ENCODE measurements around the gene TRIM15. TPM values are rescaled to one million over a fixed set of nuclear protein-coding genes. Genes with fewer than 3 reads are reported as not detected.
"Not testable (repeated sequence)": the region's sequence is repeated elsewhere in the genome, so short reads cannot be mapped to it uniquely, and the experiment has no call there.

The TRIM15 gene
- total RNA-seq, 1 experiment from 2014 or later, result 0.08 TPM

DNA sequence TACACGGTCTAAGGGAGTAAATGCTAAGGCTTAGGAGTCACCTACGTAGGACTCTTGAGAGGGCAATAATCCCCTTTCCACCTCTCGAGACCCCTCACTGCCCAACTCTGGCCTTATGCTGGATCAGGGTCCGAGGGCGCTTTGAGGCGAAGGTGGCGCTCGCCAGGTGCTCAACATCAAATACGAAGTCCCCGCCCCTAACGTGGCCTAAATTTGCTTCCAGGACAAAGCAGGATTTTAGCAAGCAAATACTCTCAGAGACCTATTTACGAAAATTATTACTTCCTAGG lies 50.3 kb downstream of the TRIM15 start:
- H3K36me3 ChIP-seq, result no peaks in the 10 kb centered on the region
- H3K4me3 ChIP-seq, result peak overlapping the region; percentile 89
- H3K9me3 ChIP-seq (replicated peaks), result no peaks in the 10 kb centered on the region
- no peak for DNase-seq
- H3K4me1 ChIP-seq, result peaks cover 10% of the 10 kb centered on the region; the same call in 1 of the 2 replicates
- peak overlapping the region; percentile 77 for H3K27ac ChIP-seq
- H3K27me3 ChIP-seq, result no peaks in the 10 kb centered on the region

DNA sequence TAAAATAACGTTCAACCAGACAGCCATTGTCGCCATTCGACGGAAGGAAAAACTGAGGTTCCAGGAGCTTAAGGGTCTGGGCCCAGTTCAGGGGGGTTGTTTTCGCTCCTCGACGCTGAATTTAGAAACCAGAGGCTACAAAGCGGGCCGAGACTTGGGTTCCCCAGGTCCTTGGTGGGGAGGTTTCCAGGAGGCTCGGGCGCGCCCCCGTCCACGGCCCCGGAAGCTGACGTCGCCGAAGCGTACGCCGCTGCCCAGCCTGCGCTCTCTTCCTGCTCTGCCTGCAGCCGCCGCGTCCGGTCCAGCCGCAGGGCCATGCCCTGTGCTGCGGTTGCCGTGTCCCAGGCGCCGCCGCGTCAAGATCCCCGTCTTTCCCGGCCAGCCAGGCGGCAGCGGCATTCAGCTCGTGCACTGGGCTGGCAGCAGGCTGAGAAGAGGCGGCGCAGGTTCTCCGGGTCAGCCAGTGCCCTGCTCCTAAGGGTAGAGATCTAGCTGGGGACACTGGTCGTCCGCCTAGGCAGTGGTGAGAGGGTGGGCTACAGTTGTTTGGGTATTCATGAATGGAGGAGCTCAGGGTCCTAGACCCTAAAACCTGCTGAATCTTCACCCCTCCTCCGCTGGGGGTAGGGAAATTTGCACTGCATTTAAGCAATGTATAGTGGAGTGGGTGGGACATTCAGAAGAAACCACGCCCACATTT lies 50.8 kb downstream of the TRIM15 start:
- H3K4me1 ChIP-seq, result peaks cover 8% of the 10 kb centered on the region; the same call in 1 of the 2 replicates
- H3K27ac ChIP-seq, result peak overlapping the region; percentile 77
- peak overlapping the region; percentile 89 for H3K4me3 ChIP-seq
- no peaks in the 10 kb centered on the region for H3K36me3 ChIP-seq
- H3K9me3 ChIP-seq (replicated peaks), result no peaks in the 10 kb centered on the region
- no peaks in the 10 kb centered on the region for H3K27me3 ChIP-seq
- peak; percentile 65 to 68 for DNase-seq

DNA sequence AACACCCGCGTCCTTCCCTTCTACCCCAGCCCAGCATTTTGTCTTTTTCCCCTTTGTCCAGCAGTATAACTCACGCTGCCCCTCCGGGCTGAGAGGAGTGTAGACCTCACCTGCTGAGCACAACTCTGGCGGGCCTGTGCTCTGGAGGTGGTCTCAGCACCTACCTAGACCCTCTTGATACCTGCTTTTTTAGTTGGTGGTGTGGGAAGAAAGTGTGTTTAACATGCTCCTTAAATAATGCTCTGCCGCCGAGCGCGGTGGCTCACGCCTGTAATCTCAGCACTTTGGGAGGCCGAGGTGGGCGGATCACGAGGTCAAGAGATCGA lies 51.3 kb downstream of the TRIM15 start:
- Histone ChIP-seq H3K27me3 (no peaks in the 10 kb centered on the region), H3K27ac (peak overlapping the region; percentile 77; the same call in 1 of the 2 replicates)

GRCh38 chr6:30216096-30216495 lies 52.8 kb downstream of the TRIM15 start:
- no peaks in the 10 kb centered on the region for H3K36me3 ChIP-seq
- H3K27me3 ChIP-seq, result no peaks in the 10 kb centered on the region
- peak; percentile 34 to 58 for DNase-seq
- peaks cover 5% of the 10 kb centered on the region; the same call in 1 of the 2 replicates for H3K4me1 ChIP-seq
- H3K4me3 ChIP-seq, result no peak overlapping the region
- H3K9me3 ChIP-seq (replicated peaks), result no peaks in the 10 kb centered on the region
- no peak overlapping the region for H3K27ac ChIP-seq

More for the DNA sequence above, 51.3 kb downstream of the TRIM15 start:
- Histone ChIP-seq H3K4me1 (peaks cover 5% of the 10 kb centered on the region; the same call in 1 of the 2 replicates), H3K4me3 (peak overlapping the region; percentile 89), H3K9me3 (replicated peaks) (no peaks in the 10 kb centered on the region), H3K36me3 (no peaks in the 10 kb centered on the region)
- DNase-seq, result no peak

DNA sequence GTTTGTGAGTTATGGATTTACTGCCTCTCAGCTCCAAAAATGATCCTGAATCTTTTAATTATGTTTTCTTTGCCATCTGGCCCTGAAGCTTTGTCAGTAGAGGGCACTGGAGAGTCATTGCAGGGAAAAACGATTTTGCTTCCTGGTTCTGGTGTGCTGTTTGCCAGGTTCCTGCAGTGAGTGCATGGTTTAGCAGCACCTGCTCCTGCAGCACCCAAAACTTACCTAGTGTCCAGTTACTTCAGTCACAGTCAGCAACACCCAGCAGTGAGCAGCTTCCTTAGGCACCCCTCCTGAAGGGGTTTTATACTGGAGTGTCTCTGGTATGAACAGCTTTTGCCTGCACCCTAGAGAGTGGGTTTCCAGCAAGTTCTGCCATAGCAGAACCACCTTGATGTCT lies 55.9 kb downstream of the TRIM15 start:
- DNase-seq, result peak; percentile 27 to 70
- H3K27ac ChIP-seq, result no peak overlapping the region
- H3K36me3 ChIP-seq, result no peaks in the 10 kb centered on the region
- H3K27me3 ChIP-seq, result no peaks in the 10 kb centered on the region
- no peak overlapping the region for H3K4me3 ChIP-seq
- no peaks in the 10 kb centered on the region; the same call in 1 of the 2 replicates for H3K9me3 ChIP-seq (replicated peaks)
- H3K4me1 ChIP-seq, result no peaks in the 10 kb centered on the region

DNA sequence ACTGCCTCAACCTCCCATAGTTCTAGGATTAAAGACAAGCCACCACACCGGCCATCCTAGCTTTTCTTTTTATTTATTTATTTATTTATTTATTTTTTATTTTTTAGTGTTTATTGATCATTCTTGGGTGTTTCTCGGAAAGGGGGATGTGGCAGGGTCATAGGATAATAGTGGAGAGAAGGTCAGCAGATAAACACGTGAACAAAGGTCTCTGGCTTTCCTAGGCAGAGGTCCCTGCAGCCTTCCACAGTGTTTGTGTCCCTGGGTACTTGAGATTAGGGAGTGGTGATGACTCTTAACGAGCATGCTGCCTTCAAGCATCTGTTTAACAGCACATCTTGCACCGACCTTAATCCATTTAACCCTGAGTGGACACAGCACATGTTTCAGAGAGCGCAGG lies 58.0 kb downstream of the TRIM15 start:
- H3K4me3 ChIP-seq; H3K27me3 ChIP-seq; DNase-seq; H3K4me1 ChIP-seq; H3K27ac ChIP-seq; H3K36me3 ChIP-seq; H3K9me3 ChIP-seq (replicated peaks): not testable (repeated sequence)

DNA sequence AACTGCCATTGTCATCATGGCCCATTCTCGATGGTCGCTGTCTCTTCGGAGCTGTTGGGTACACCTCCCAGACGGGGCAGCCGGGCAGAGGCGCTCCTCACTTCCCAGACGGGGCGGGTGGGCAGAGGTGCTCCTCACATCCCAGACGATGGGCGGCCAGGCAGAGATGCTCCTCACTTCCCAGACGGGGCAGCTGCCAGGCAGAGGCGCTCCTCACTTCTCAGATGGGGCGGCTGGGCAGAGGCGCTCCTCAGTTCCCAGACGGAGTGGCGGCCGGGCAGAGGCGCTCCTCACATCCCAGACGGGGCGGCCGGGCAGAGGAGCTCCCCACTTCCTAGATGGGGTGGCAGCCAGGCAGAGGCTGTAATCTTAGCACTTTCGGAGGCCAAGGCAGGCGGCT lies 58.6 kb downstream of the TRIM15 start:
- H3K36me3 ChIP-seq; H3K9me3 ChIP-seq (replicated peaks); DNase-seq; H3K4me1 ChIP-seq; H3K4me3 ChIP-seq; H3K27me3 ChIP-seq; H3K27ac ChIP-seq: not testable (repeated sequence)

Other genes starting within 250 kb of the TRIM15 start
- 0.08 and 0.22 TPM in 2 replicates for gene HLA-A, start 221.0 kb upstream of the TRIM15 start, total RNA-seq (2014; rRNA removed; shearing (Covaris generic))
- 31.0 and 40.6 TPM in 2 replicates for gene POLR1H, start 102.3 kb upstream of the TRIM15 start, total RNA-seq (2014; rRNA removed; shearing (Covaris generic))
- 43.5 and 43.9 TPM in 2 replicates for gene PPP1R11, start 96.3 kb upstream of the TRIM15 start, total RNA-seq (2014; rRNA removed; shearing (Covaris generic))
- gene RNF39, start 87.8 kb upstream of the TRIM15 start, total RNA-seq (2014; rRNA removed; shearing (Covaris generic)), result not detected in 2 replicates
- 0.10 TPM in 1 of 2 replicates, not detected in the other for gene TRIM31, start 50.5 kb upstream of the TRIM15 start, total RNA-seq (2014; rRNA removed; shearing (Covaris generic))
- not detected in 2 replicates for gene TRIM40, start 27.4 kb upstream of the TRIM15 start, total RNA-seq (2014; rRNA removed; shearing (Covaris generic))
- gene TRIM10, start 2.3 kb upstream of the TRIM15 start, total RNA-seq (2014; rRNA removed; shearing (Covaris generic)), result not detected in 2 replicates
- gene TRIM26, start 49.9 kb downstream of the TRIM15 start, total RNA-seq (2014; rRNA removed; shearing (Covaris generic)), result 30.5 and 36.3 TPM in 2 replicates
- gene TRIM39, start 163.4 kb downstream of the TRIM15 start, total RNA-seq (2014; rRNA removed; shearing (Covaris generic)), result 5.9 and 8.7 TPM in 2 replicates
- 38.0 and 52.4 TPM in 2 replicates for gene RPP21, start 181.6 kb downstream of the TRIM15 start, total RNA-seq (2014; rRNA removed; shearing (Covaris generic))

All from SJCRH30 (cell line).